Lower lobe of right lung (tissue), 2 donors: ENCODE results near the gene LDLRAD4. TPM values are rescaled to one million over a fixed set of nuclear protein-coding genes. Genes with fewer than 3 reads are reported as not detected.

Source experiments
- ATAC-seq, 2 donors: fragments of 200-7000 bp; cut with Tn5 transposase; one replicate each; pipeline ENCODE4 v1.9.1; 2020 to 2022; ENCODE audit warnings: mild to moderate bottlenecking in 2 of 2, moderate library complexity in 2 of 2
- DNase-seq: peaks from one replicate; pipeline ENCODE4 v3.0.0-alpha.2; 2020
- H3K27ac ChIP-seq: fragments of 200-600 bp; one replicate; pipeline ENCODE4 v1.8.0; 2022
- H3K27me3 ChIP-seq: fragments of 200-600 bp; one replicate; pipeline ENCODE4 v1.8.0; 2022; ENCODE audit warnings: low read depth
- H3K36me3 ChIP-seq: fragments of 200-600 bp; one replicate; pipeline ENCODE4 v1.8.0; 2022; ENCODE audit warnings: mild to moderate bottlenecking
- H3K4me1 ChIP-seq: fragments of 200-600 bp; one replicate; pipeline ENCODE4 v1.8.0; 2022
- H3K4me3 ChIP-seq: fragments of 200-600 bp; one replicate; pipeline ENCODE4 v1.8.0; 2022; ENCODE audit warnings: mild to moderate bottlenecking
- H3K9me3 ChIP-seq: fragments of 200-600 bp; one replicate; pipeline ENCODE4 v1.8.0; 2022
- CTCF ChIP-seq: fragments of 200-600 bp; IDR thresholded peaks from one replicate; pipeline ENCODE4 v1.8.0; 2022; ENCODE audit warnings: antibody characterized with exemption, mild to moderate bottlenecking
- intact Hi-C: fragments of 100-400 bp; cut with DNase I; formaldehyde crosslinking; loops from one replicate; pipeline ENCODE4 v1.11.0; 2022
- total RNA-seq: library from RNA; stranded (reverse); fragmentation: NEBNext Ultra II Directional; extraction: Animal tissue kit (Norgen Biotek cat#: 25700); gene quantifications from one replicate; pipeline ENCODE4 v1.2.1, GENCODE V29; 2021
- donor health status: DM: no; HTN: yes; CAD: no; lungs with severe emphysema.

The LDLRAD4 gene
- total RNA-seq, 1 donor from 2014 or later: 24.6 TPM

DNA sequence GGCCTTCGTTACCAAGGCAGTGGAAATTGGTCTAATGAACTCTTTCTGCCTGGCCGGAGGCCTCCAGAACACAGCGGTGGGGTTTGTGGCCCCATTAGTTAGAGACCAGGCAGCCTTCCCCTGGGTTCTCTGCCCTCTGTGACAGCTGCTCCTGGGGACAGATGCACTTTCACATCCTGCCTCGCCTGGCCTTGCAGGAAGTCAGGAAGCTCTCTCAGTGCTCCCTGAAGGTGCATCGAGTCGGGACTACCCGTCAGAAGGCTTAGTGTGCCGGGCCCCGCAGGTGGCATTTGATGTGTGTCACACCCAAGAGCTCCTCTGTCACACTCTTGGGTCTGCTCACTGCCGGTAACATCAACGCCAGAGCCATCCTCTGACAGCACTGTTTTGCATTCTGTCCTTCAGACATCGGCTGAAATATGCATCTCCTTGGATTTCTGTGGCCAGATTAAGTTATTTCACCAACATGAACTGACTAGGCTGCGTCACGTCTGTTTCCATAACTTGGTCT, 158.3 kb downstream of the LDLRAD4 start:
- Histone ChIP-seq H3K4me1 (peaks cover 41% of the 10 kb centered on the region), H3K27me3 (no peaks in the 10 kb centered on the region), H3K9me3 (no peaks in the 10 kb centered on the region), H3K36me3 (no peaks in the 10 kb centered on the region), H3K4me3 (no peak overlapping the region), H3K27ac (peak overlapping the region; percentile 2)
- TF ChIP-seq CTCF: no peak
- no peak for DNase-seq
- intact Hi-C loops: no loop called here
- ATAC-seq: no peak

- no peaks in the 10 kb centered on the region for H3K36me3 ChIP-seq
- intact Hi-C loops: no loop called here
- H3K27ac ChIP-seq: no peak overlapping the region
- no peaks in the 10 kb centered on the region for H3K9me3 ChIP-seq
- peak in 1 of 2 donors; percentile 3 for ATAC-seq
- H3K27me3 ChIP-seq: no peaks in the 10 kb centered on the region
- TF ChIP-seq CTCF: no peak
- peaks cover 41% of the 10 kb centered on the region for H3K4me1 ChIP-seq
- DNase-seq: no peak
- no peak overlapping the region for H3K4me3 ChIP-seq
Observed at GRCh38 chr18:13377496-13377895, 158.9 kb downstream of the LDLRAD4 start.

GRCh38 chr18:13378150-13378549, 159.6 kb downstream of the LDLRAD4 start:
- Histone ChIP-seq H3K4me3 (no peak overlapping the region), H3K4me1 (peaks cover 47% of the 10 kb centered on the region), H3K27me3 (no peaks in the 10 kb centered on the region), H3K36me3 (no peaks in the 10 kb centered on the region), H3K27ac (no peak overlapping the region), H3K9me3 (no peaks in the 10 kb centered on the region)
- no peak for DNase-seq
- no peak for TF ChIP-seq CTCF
- no peak for ATAC-seq
- intact Hi-C loops: no loop called here

- intact Hi-C loops: no loop called here
- ATAC-seq (no peak), DNase-seq (no peak)
- Histone ChIP-seq H3K9me3 (no peaks in the 10 kb centered on the region), H3K4me3 (no peak overlapping the region), H3K4me1 (peaks cover 57% of the 10 kb centered on the region), H3K36me3 (no peaks in the 10 kb centered on the region), H3K27ac (no peak overlapping the region), H3K27me3 (no peaks in the 10 kb centered on the region)
- no peak for TF ChIP-seq CTCF
Observed at GRCh38 chr18:13379062-13379865, 160.7 kb downstream of the LDLRAD4 start.

DNA sequence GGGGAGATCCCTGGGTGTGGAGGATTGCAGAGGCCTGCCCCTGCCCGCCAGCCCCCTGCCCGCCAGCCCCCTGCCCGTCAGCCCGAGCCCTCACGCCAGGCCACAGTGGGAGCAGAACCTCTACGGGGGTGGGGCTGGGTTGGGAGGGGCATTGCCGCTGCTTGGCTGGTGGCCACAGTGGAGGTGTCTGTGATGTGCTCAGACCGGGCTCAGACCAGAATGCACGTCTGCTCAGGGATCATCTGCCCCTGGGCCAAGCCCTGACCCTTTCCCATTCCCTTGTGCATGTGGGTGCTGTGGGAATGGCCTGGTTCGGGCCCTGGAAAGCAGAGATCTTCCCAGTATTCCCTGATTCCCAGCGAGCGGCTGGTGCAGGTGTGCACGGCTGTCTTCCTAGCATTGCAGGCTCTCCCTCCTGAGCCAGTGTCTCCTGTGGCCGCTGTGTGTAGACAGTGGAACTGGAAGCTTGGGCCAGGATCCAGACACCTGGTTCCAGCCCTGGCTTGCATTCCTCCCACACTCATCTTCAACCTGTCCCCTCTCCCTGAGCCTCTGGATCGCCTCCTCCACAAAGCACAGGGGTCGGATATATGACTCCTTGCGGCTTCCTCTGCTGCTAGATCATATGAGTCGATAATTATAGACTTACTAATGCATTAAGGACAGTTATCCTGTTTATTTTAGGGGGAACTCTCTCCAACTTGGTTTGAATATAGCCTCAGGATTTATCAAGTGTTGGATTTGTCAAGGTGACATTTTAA, 161.6 kb downstream of the LDLRAD4 start:
- H3K4me1 ChIP-seq: peaks cover 52% of the 10 kb centered on the region

More for the DNA sequence above, 161.6 kb downstream of the LDLRAD4 start:
- intact Hi-C loops: no loop called here
- no peaks in the 10 kb centered on the region for H3K27me3 ChIP-seq
- TF ChIP-seq CTCF: no peak
- no peak overlapping the region for H3K27ac ChIP-seq
- DNase-seq: no peak
- H3K4me3 ChIP-seq: no peak overlapping the region
- no peaks in the 10 kb centered on the region for H3K9me3 ChIP-seq
- no peak for ATAC-seq
- H3K36me3 ChIP-seq: no peaks in the 10 kb centered on the region
